T-cell (primary cell): ENCODE data around the gene STAC. TPM values are rescaled to one million over a fixed set of nuclear protein-coding genes. Genes with fewer than 3 reads are reported as not detected.

Source experiments
- ATAC-seq, 4 experiments: fragments of 200-7000 bp in 3 of 4; fragments of 150-1000 bp in 1 of 4; cut with Tn5 transposase; replicated peaks in 1 of 4; 1 replicate in 3 of 4; 2 replicates in 1 of 4; pipeline ENCODE4 v1.10.0; 2021; ENCODE audit warnings: moderate library complexity in 3 of 4, mild to moderate bottlenecking in 2 of 4, moderate number of reproducible peaks in 1 of 4
- CTCF ChIA-PET, 2 donors: fragments of 300-600 bp; sonication (Branson Sonifier 250); formaldehyde crosslinking; loops; one replicate each; lab custom pipeline; 2022; ENCODE audit warnings: antibody characterized with exemption in 2 of 2; lab: Charles Lee
- POLR2A ChIA-PET, 2 donors: fragments of 300-600 bp; sonication (Branson Sonifier 250); formaldehyde crosslinking; loops; one replicate each; lab custom pipeline; 2022; ENCODE audit warnings: antibody characterized with exemption in 2 of 2; lab: Charles Lee
- DNase-seq, 35 experiments: peaks; one replicate each; pipeline versions ENCODE4 v3.0.0 to v3.0.0-alpha.2; 2013 to 2023
- H3K27ac ChIP-seq: one replicate; pipeline ENCODE4 v1.5.1; 2013; ENCODE audit warnings: low read length
- H3K27me3 ChIP-seq, 2 experiments: replicated peaks in 1 of 2; 1 replicate in 1 of 2; 2 replicates in 1 of 2; pipeline versions ENCODE4 v1.6.1 to v1.7.0; 2013; ENCODE audit warnings: low read length in 1 of 2, mixed read lengths in 1 of 2; ENCODE audit not compliant: control insufficient read depth in 2 of 2, insufficient read depth in 2 of 2; ENCODE audit errors: extremely low read depth in 1 of 2
- H3K36me3 ChIP-seq, 2 donors: 1 replicate in 1 of 2; 2 replicates in 1 of 2; pipeline versions ENCODE4 v1.6.1 to v1.7.0; 2013; ENCODE audit warnings: low read length in 1 of 2; ENCODE audit not compliant: control insufficient read depth in 2 of 2, insufficient read depth in 1 of 2; ENCODE audit errors: extremely low read depth in 1 of 2
- H3K4me1 ChIP-seq, 2 experiments: 1 replicate in 1 of 2; 2 replicates in 1 of 2; pipeline versions ENCODE4 v1.6.1 to v1.7.0; 2013; ENCODE audit warnings: low read length in 2 of 2, mixed read lengths in 1 of 2; ENCODE audit not compliant: insufficient read depth in 2 of 2, control insufficient read depth in 1 of 2; ENCODE audit errors: extremely low read depth in 1 of 2
- H3K4me3 ChIP-seq, 2 donors: 1 replicate in 1 of 2; 2 replicates in 1 of 2; pipeline versions ENCODE4 v1.5.1 to v1.7.0; 2013; ENCODE audit warnings: mild to moderate bottlenecking in 2 of 2, low read length in 1 of 2, moderate library complexity in 1 of 2; ENCODE audit not compliant: control insufficient read depth in 1 of 2; ENCODE audit errors: extremely low read depth in 1 of 2
- H3K9me3 ChIP-seq: 2 replicates; pipeline ENCODE4 v1.7.0; 2013
- H3K27ac Mint-ChIP-seq, 2 donors: one replicate each; pipeline ENCODE4 v1.8.0; 2020 to 2021; ENCODE audit warnings: mild to moderate bottlenecking in 2 of 2, mixed read lengths in 2 of 2
- H3K27me3 Mint-ChIP-seq, 2 donors: one replicate each; pipeline ENCODE4 v1.8.0; 2021 to 2022; ENCODE audit warnings: mixed read lengths in 2 of 2
- H3K36me3 Mint-ChIP-seq: one replicate; pipeline ENCODE4 v1.8.0; 2021; ENCODE audit warnings: mixed read lengths
- H3K4me1 Mint-ChIP-seq, 3 donors: one replicate each; pipeline ENCODE4 v1.8.0; 2020 to 2022; ENCODE audit warnings: mixed read lengths in 3 of 3, mild to moderate bottlenecking in 1 of 3
- H3K4me3 Mint-ChIP-seq, 3 donors: one replicate each; pipeline ENCODE4 v1.8.0; 2020 to 2022; ENCODE audit warnings: mild to moderate bottlenecking in 3 of 3, mixed read lengths in 3 of 3, moderate library complexity in 3 of 3
- H3K9me3 Mint-ChIP-seq, 3 donors: one replicate each; pipeline ENCODE4 v1.8.0; 2020 to 2022; ENCODE audit warnings: mixed read lengths in 3 of 3
- WGBS: methylation state at CpG from one replicate; pipeline ENCODE4 v1.1.5; 2013; ENCODE audit warnings: missing lambda C conversion rate; ENCODE audit not compliant: insufficient coverage; 5-methylcytosine and 5-hydroxymethylcytosine counted together
- total RNA-seq, 35 experiments: library from RNA in 6 of 35; stranded (reverse) in 6 of 35; fragments of 120-200 nt in 1 of 35; gene quantifications; one replicate each; pipeline versions ENCODE4 v1.2.1 to v1.2.4 and lab custom pipeline; 2013 to 2026

The STAC gene
- total RNA-seq, 5 donors from 2014 or later (not counting 1 experiment from before 2014, with no cell fraction given), result 0.09 to 0.10 TPM; not detected in 3

DNA sequence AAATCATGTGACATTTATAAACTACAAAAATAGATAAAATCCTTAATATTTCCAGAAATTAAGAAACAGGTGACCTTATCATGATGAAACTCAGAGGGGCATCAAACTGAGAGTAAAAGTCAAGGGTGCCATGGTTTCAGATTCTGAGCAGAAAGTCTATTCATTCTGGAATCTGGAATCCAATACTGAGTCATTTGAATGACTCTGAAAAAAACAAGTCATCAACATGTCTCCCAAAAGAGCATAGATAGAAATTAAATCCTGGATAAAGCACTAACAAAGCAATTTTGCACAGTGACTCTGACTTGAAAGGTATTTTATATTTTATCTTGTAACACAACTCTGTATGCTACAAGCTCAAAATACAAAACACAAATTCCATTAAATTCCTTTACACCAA, 23.4 kb downstream of the STAC start:
- ATAC-seq, result no peak
- ChIA-PET CTCF (no interaction called here), POLR2A (no interaction called here)
- Histone ChIP-seq H3K4me1 (no peaks in the 10 kb centered on the region), H3K36me3 (no peaks in the 10 kb centered on the region), H3K27me3 (no peaks in the 10 kb centered on the region), H3K9me3 (no peaks in the 10 kb centered on the region), H3K27ac (no peak overlapping the region), H3K4me3 (no peak overlapping the region)
- Mint-ChIP-seq H3K27me3 (peaks cover 0 to 10% of the 10 kb centered on the region in 2 donors), H3K36me3 (no peaks in the 10 kb centered on the region), H3K9me3 (no peaks in the 10 kb centered on the region), H3K4me3 (no peak overlapping the region), H3K4me1 (no peaks in the 10 kb centered on the region), H3K27ac (no peak overlapping the region)
- no peak for DNase-seq

DNA sequence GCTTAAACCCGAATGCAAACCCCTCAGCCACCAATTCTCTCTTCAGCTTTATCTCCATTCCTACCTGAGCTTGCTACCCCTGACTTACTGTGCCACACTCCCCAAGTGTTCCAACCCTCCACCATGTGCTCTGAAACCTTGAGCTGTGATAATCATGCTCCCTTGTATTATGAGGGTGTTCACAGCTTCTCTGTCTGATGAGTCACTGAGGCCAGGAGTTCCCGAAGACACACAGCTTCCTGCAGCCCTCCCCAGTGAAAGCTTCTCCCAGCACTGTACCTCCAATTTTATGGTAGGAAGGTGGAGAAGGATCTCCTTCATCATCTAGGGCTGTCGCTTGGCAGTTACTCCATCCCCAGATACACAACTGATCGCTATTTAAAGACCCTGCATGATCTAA, 24.9 kb downstream of the STAC start:
- no peaks in the 10 kb centered on the region for H3K27me3 ChIP-seq
- no peaks in the 10 kb centered on the region for H3K9me3 ChIP-seq
- no peaks in the 10 kb centered on the region for H3K36me3 ChIP-seq
- CTCF ChIA-PET, result no interaction called here
- Mint-ChIP-seq H3K27me3 (peaks cover 0 to 7% of the 10 kb centered on the region in 2 donors), H3K27ac (no peak overlapping the region), H3K36me3 (no peaks in the 10 kb centered on the region), H3K9me3 (no peaks in the 10 kb centered on the region), H3K4me3 (no peak overlapping the region), H3K4me1 (no peaks in the 10 kb centered on the region)
- no peak for ATAC-seq
- no peak overlapping the region for H3K4me3 ChIP-seq
- H3K27ac ChIP-seq, result no peak overlapping the region
- no peaks in the 10 kb centered on the region for H3K4me1 ChIP-seq
- POLR2A ChIA-PET, result no interaction called here
- no peak for DNase-seq
- 60% methylated on average over 1 of the region's 4 CpGs for WGBS

- no peak for ATAC-seq
- no peaks in the 10 kb centered on the region for H3K4me1 Mint-ChIP-seq
- Histone ChIP-seq H3K4me1 (no peaks in the 10 kb centered on the region), H3K9me3 (no peaks in the 10 kb centered on the region), H3K27ac (no peak overlapping the region), H3K27me3 (no peaks in the 10 kb centered on the region), H3K36me3 (no peaks in the 10 kb centered on the region), H3K4me3 (no peak overlapping the region)
- H3K27ac Mint-ChIP-seq, result no peak overlapping the region
- peaks cover 0 to 4% of the 10 kb centered on the region in 2 donors for H3K27me3 Mint-ChIP-seq
- no peak overlapping the region for H3K4me3 Mint-ChIP-seq
- H3K9me3 Mint-ChIP-seq, result peaks cover 0 to 3% (median 0%) of the 10 kb centered on the region in 3 donors
- H3K36me3 Mint-ChIP-seq, result no peaks in the 10 kb centered on the region
- no peak for DNase-seq
- POLR2A ChIA-PET, result no interaction called here
- CTCF ChIA-PET, result interaction anchor here in 1 of 2 donors (0.6 kb wide), 1 partner anchor 443 kb away, joined by 3 read pairs; no protein-coding TSS in a partner anchor
- whole genome bisulfite sequencing, result 50% methylated on average over 1 of the region's 1 CpG
These were observed 27.8 kb downstream of the STAC start for GRCh38 chr3:36408146-36408545.

- H3K27ac Mint-ChIP-seq, result no peak overlapping the region
- H3K4me3 ChIP-seq, result no peak overlapping the region
These were observed 29.6 kb downstream of the STAC start for GRCh38 chr3:36409862-36410261.

GRCh38 chr3:36411587-36411986, 31.3 kb downstream of the STAC start:
- Histone ChIP-seq H3K27ac (no peak overlapping the region), H3K4me1 (no peaks in the 10 kb centered on the region), H3K27me3 (no peaks in the 10 kb centered on the region), H3K36me3 (no peaks in the 10 kb centered on the region), H3K4me3 (no peak overlapping the region), H3K9me3 (no peaks in the 10 kb centered on the region)
- WGBS, result no CpG with 5 or more reads among the region's 1 CpG
- DNase-seq, result no peak
- H3K27ac Mint-ChIP-seq, result no peak overlapping the region
- H3K36me3 Mint-ChIP-seq, result no peaks in the 10 kb centered on the region
- no peaks in the 10 kb centered on the region for H3K4me1 Mint-ChIP-seq
- no peaks in the 10 kb centered on the region for H3K27me3 Mint-ChIP-seq
- H3K4me3 Mint-ChIP-seq, result no peak overlapping the region
- no peak for ATAC-seq
- CTCF ChIA-PET, result no interaction called here
- H3K9me3 Mint-ChIP-seq, result peaks cover 0 to 7% (median 3%) of the 10 kb centered on the region in 3 donors
- POLR2A ChIA-PET, result no interaction called here

More at GRCh38 chr3:36409862-36410261, 29.6 kb downstream of the STAC start:
- no CpG with 5 or more reads among the region's 2 CpGs for WGBS
- H3K27me3 ChIP-seq, result no peaks in the 10 kb centered on the region
- Mint-ChIP-seq H3K36me3 (no peaks in the 10 kb centered on the region), H3K4me3 (no peak overlapping the region), H3K27me3 (peaks cover 0 to 4% of the 10 kb centered on the region in 2 donors), H3K4me1 (no peaks in the 10 kb centered on the region), H3K9me3 (peaks cover 0 to 7% (median 0%) of the 10 kb centered on the region in 3 donors)
- H3K36me3 ChIP-seq, result no peaks in the 10 kb centered on the region
- no peak for DNase-seq
- no peak for ATAC-seq
- no peak overlapping the region for H3K27ac ChIP-seq
- no peaks in the 10 kb centered on the region for H3K4me1 ChIP-seq
- POLR2A ChIA-PET, result no interaction called here
- CTCF ChIA-PET, result no interaction called here
- no peaks in the 10 kb centered on the region for H3K9me3 ChIP-seq

- CTCF ChIA-PET, result no interaction called here
These were observed 36.3 kb downstream of the STAC start for GRCh38 chr3:36416599-36416998.

GRCh38 chr3:36417237-36417636, 36.9 kb downstream of the STAC start:
- Histone ChIP-seq H3K9me3 (no peaks in the 10 kb centered on the region), H3K27me3 (no peaks in the 10 kb centered on the region), H3K36me3 (no peaks in the 10 kb centered on the region), H3K4me3 (no peak overlapping the region), H3K4me1 (no peaks in the 10 kb centered on the region), H3K27ac (no peak overlapping the region)
- ChIA-PET POLR2A (no interaction called here), CTCF (interaction anchor here in 1 of 2 donors (0.5 kb wide), 1 partner anchor 31 kb away, joined by 4 read pairs; no protein-coding TSS in a partner anchor)
- Mint-ChIP-seq H3K9me3 (peaks cover 0 to 7% (median 3%) of the 10 kb centered on the region in 3 donors), H3K4me3 (no peak overlapping the region), H3K27ac (no peak overlapping the region), H3K27me3 (no peaks in the 10 kb centered on the region), H3K36me3 (no peaks in the 10 kb centered on the region), H3K4me1 (no peaks in the 10 kb centered on the region)
- no peak for DNase-seq
- ATAC-seq, result no peak
- no CpG with 5 or more reads among the region's 2 CpGs for WGBS

More at GRCh38 chr3:36416599-36416998, 36.3 kb downstream of the STAC start:
- no peak overlapping the region for H3K27ac Mint-ChIP-seq
- Histone ChIP-seq H3K36me3 (no peaks in the 10 kb centered on the region), H3K4me3 (no peak overlapping the region), H3K27ac (no peak overlapping the region), H3K27me3 (no peaks in the 10 kb centered on the region), H3K4me1 (no peaks in the 10 kb centered on the region), H3K9me3 (no peaks in the 10 kb centered on the region)
- H3K4me3 Mint-ChIP-seq, result no peak overlapping the region
- ATAC-seq (no peak), DNase-seq (no peak)
- WGBS, result no CpG with 5 or more reads among the region's 1 CpG
- H3K9me3 Mint-ChIP-seq, result peaks cover 0 to 7% (median 3%) of the 10 kb centered on the region in 3 donors
- no peaks in the 10 kb centered on the region for H3K27me3 Mint-ChIP-seq
- H3K4me1 Mint-ChIP-seq, result no peaks in the 10 kb centered on the region
- POLR2A ChIA-PET, result no interaction called here
- no peaks in the 10 kb centered on the region for H3K36me3 Mint-ChIP-seq
